Measurements from ENCODE around the gene VPS25. TPM values are rescaled to one million over a fixed set of nuclear protein-coding genes. Genes with fewer than 3 reads are reported as not detected.

Gene VPS25
- total RNA-seq, 4 donors from 2014 or later, result 36.8 to 70.7 (median 51.7) TPM

DNA sequence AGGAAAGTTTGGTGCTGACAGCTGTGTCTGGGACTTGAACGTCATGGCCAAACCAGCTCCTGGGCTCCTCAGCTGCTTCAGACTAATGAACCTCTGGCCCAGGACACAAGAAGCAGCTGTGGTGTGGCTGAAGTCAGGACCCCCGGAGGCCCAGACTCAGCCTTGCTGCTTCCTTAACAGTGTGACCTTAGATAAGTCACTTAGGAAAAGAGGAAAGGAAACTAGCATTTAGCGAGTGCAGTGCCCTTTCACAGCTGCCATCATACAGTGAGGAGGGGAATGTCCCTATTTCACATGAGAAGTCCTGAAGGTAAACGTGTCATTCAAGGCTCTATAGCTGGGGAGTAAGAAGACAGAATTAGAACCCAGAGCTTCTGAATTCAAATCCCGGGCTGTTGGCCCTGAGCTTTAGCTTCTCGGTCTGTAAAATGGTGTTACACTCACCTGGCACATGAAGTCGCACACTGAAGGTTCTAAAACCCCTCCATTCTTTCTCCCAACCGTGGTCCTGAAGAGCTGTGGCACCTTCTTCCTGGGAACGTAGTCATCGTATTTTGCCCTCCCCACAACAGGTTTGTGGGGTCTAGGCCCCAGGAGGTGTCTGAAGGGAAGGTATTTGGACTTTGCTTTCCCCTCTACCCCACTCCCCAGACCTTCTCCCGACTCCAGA is 13.1 kb upstream of the VPS25 start:
- Histone ChIP-seq H3K9me3 (no peaks in the 10 kb centered on the region), H3K4me1 (peaks cover 0 to 12% of the 10 kb centered on the region in 2 donors), H3K36me3 (no peaks in the 10 kb centered on the region), H3K27ac (peak overlapping the region; percentile 63 to 82), H3K4me3 (peak overlapping the region in 1 of 2 donors; percentile 25), H3K27me3 (peaks cover 0 to 3% of the 10 kb centered on the region in 2 donors)
- intact Hi-C loops (cut with DNase I; ENCODE audit: low total_unique reads), result loop anchor here (10.0 kb wide), 1 partner anchor 175 kb away; no protein-coding TSS in a partner anchor
- DNase-seq, result no peak
- TF ChIP-seq, protein P1, sequence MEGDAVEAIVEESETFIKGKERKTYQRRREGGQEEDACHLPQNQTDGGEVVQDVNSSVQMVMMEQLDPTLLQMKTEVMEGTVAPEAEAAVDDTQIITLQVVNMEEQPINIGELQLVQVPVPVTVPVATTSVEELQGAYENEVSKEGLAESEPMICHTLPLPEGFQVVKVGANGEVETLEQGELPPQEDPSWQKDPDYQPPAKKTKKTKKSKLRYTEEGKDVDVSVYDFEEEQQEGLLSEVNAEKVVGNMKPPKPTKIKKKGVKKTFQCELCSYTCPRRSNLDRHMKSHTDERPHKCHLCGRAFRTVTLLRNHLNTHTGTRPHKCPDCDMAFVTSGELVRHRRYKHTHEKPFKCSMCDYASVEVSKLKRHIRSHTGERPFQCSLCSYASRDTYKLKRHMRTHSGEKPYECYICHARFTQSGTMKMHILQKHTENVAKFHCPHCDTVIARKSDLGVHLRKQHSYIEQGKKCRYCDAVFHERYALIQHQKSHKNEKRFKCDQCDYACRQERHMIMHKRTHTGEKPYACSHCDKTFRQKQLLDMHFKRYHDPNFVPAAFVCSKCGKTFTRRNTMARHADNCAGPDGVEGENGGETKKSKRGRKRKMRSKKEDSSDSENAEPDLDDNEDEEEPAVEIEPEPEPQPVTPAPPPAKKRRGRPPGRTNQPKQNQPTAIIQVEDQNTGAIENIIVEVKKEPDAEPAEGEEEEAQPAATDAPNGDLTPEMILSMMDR (IDR thresholded peaks at IDR 0.05), result no peak
- no peak for TF ChIP-seq POLR2A (IDR thresholded peaks at IDR 0.05)

DNA sequence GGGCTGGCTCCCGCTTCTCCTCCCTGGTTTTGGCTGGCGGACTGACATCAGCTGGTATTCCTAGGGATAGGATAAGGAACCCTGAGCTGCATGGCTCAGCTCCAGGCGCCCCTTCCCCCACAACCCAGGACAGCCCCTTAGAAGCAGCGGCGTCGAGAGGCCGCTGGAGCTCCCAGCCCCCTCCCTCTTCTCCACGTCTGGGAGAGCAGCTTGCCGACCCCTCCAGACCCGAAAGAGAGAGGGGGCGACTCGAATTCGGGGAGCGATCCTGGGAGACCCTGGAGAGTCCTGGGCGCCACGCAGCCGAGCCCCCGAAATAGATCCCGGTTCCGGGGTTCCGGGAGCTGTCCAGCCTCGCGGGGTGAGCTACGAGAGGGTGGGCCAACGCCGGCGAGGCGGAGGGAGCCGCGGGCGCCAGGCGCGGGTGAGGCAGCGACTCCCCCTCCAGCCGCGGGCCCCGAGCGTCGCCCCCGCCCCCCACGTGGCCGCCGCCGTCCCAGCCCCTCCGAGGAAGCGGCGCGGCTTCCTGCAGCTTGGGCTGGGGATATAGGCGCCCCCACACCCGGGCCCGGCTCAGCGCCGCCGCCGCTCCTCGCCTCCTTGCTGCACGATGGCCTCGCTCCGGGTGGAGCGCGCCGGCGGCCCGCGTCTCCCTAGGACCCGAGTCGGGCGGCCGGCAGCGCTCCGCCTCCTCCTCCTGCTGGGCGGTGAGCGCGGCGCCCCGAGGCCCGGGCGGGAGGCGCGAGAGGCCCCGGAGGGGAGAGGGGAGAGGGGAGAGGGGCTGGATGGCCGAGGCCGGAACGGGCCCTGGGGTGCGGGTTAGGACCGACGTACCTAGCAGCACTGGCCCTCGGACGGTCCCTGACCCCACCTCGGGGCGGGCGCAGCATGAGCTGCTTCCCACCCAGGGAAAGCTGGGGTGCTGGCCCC is 12.3 kb upstream of the VPS25 start, which contains the start of gene RAMP2:
TSS of gene RAMP2 (plus strand) at position 576 of the 930 bp plus-strand sequence. CDS start at position 611, 35 bp downstream.
- Histone ChIP-seq H3K27ac (peak within 1 kb of the TSS; percentile 63 to 82), H3K9me3 (no peaks in the 10 kb centered on the region), H3K27me3 (peaks cover 0 to 3% of the 10 kb centered on the region in 2 donors), H3K4me1 (peaks cover 0 to 12% of the 10 kb centered on the region in 2 donors), H3K4me3 (peak within 1 kb of the TSS; percentile 25 to 45), H3K36me3 (no peaks in the 10 kb centered on the region)
- no peak for DNase-seq
- TF ChIP-seq, protein P1 (IDR thresholded peaks at IDR 0.05), result no peak
- TF ChIP-seq POLR2A (IDR thresholded peaks at IDR 0.05), result no peak
- intact Hi-C loops (cut with DNase I; ENCODE audit: low total_unique reads), result loop anchor here (10.0 kb wide), 1 partner anchor 176 kb away; no protein-coding TSS in a partner anchor

- peak overlapping the region; percentile 25 to 45 for H3K4me3 ChIP-seq
- H3K4me1 ChIP-seq, result peaks cover 0 to 12% of the 10 kb centered on the region in 2 donors
- intact Hi-C loops (cut with DNase I; ENCODE audit: low total_unique reads), result loop anchor here (10.0 kb wide), 1 partner anchor 177 kb away; no protein-coding TSS in a partner anchor
- peak overlapping the region; percentile 63 to 82 for H3K27ac ChIP-seq
- TF ChIP-seq, protein P1 (IDR thresholded peaks at IDR 0.05), result no peak
- TF ChIP-seq POLR2A (IDR thresholded peaks at IDR 0.05), result no peak
- no peaks in the 10 kb centered on the region for H3K36me3 ChIP-seq
- peaks cover 0 to 3% of the 10 kb centered on the region in 2 donors for H3K27me3 ChIP-seq
- no peak for DNase-seq
- H3K9me3 ChIP-seq, result no peaks in the 10 kb centered on the region
Observed at GRCh38 chr17:42761638-42762037, 11.6 kb upstream of the VPS25 start.

- no peak overlapping the region for H3K27ac ChIP-seq
- no peak for DNase-seq
- intact Hi-C loops (cut with DNase I; ENCODE audit: low total_unique reads), result loop anchor here (10.0 kb wide), 1 partner anchor 181 kb away; no protein-coding TSS in a partner anchor
Observed at GRCh38 chr17:42766124-42766523, 7.1 kb upstream of the VPS25 start.

More at GRCh38 chr17:42766124-42766523, 7.1 kb upstream of the VPS25 start:
- no peak overlapping the region for H3K4me3 ChIP-seq
- no peaks in the 10 kb centered on the region for H3K36me3 ChIP-seq
- H3K4me1 ChIP-seq, result peaks cover 0 to 7% of the 10 kb centered on the region in 2 donors
- no peaks in the 10 kb centered on the region for H3K9me3 ChIP-seq
- peaks cover 0 to 3% of the 10 kb centered on the region in 2 donors for H3K27me3 ChIP-seq
- no peak for TF ChIP-seq POLR2A (IDR thresholded peaks at IDR 0.05)
- TF ChIP-seq, protein P1 (IDR thresholded peaks at IDR 0.05), result no peak
